ENCODE measurements around the gene TMPRSS11E. TPM values are rescaled to one million over a fixed set of nuclear protein-coding genes. Genes with fewer than 3 reads are reported as not detected.
"Not testable (repeated sequence)": the region's sequence is repeated elsewhere in the genome, so short reads cannot be mapped to it uniquely, and the experiment has no call there.

The TMPRSS11E gene
- total RNA-seq, 2 experiments from 2014 or later, result not detected

DNA sequence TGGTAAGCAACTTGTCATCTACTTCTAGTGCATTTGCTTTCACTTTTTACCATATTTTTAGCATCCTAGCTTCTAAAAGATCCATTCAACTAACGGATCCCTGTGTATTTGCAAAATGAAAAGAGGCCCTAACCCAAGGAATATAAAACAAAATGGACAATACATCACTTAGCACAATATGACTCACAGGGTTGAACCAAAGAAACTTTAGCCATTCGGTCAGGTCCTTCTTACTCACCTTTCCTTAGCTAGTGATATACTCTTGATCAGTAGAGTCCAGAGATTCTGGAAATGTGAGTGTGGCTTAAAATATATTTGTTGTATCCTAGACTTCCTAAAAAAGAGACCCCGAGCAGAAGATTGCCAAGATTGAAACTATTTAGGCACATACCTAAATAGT is 19.5 kb downstream of the TMPRSS11E start:
- CTCF ChIA-PET, result no interaction called here

DNA sequence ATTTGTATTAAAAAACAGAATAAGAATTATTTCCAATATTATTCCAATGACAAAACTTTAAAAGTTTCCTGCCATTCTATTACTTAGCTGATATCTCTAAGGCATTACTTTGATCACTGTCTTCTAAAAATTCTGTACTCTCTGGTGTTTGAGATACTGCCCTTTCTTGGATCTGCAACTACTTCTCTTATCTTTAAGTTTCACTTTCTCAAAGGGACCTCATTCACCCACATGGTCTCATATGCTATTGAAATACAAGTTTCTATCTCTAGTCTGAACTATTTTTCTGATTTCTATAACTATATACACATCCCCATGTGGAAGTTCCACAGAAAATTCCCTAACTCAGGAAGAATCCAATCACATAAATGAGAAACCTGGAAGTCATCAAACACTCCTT is 22.2 kb downstream of the TMPRSS11E start:
- CTCF ChIA-PET, result no interaction called here

More for the DNA sequence above, 19.5 kb downstream of the TMPRSS11E start:
- no peaks in the 10 kb centered on the region for H3K27me3 Mint-ChIP-seq
- H3K9me3 Mint-ChIP-seq, result no peaks in the 10 kb centered on the region
- POLR2A ChIA-PET, result no interaction called here
- H3K27ac Mint-ChIP-seq, result no peak overlapping the region
- DNase-seq, result no peak
- intact Hi-C loops (cut with micrococcal nuclease), result no loop called here
- peaks cover 7% of the 10 kb centered on the region for H3K4me1 Mint-ChIP-seq (ENCODE audit: low read depth)
- H3K4me3 Mint-ChIP-seq, result no peak overlapping the region
- H3K36me3 Mint-ChIP-seq, result no peaks in the 10 kb centered on the region

DNA sequence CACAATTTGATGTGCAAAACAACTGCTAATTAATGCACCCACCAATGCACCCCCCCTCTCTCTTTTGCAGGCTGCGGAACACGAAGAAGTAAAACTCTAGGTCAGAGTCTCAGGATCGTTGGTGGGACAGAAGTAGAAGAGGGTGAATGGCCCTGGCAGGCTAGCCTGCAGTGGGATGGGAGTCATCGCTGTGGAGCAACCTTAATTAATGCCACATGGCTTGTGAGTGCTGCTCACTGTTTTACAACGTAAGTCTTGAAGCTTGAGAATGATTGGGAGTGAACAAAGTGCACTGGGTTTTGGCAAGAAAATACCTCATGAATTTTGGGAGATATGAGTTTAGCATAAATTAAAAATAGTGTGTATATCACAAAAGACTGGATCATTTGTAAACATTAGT is 28.9 kb downstream of the TMPRSS11E start:
- CTCF ChIA-PET, result no interaction called here
- Mint-ChIP-seq H3K4me3 (no peak overlapping the region), H3K36me3 (no peaks in the 10 kb centered on the region), H3K27ac (no peak overlapping the region), H3K27me3 (no peaks in the 10 kb centered on the region), H3K4me1 (ENCODE audit: low read depth) (no peaks in the 10 kb centered on the region), H3K9me3 (peaks cover 3% of the 10 kb centered on the region)
- DNase-seq, result no peak
- POLR2A ChIA-PET, result no interaction called here
- intact Hi-C loops (cut with micrococcal nuclease), result no loop called here

More for the DNA sequence above, 22.2 kb downstream of the TMPRSS11E start:
- intact Hi-C loops (cut with micrococcal nuclease), result no loop called here
- Mint-ChIP-seq H3K4me1 (ENCODE audit: low read depth) (peaks cover 7% of the 10 kb centered on the region), H3K27me3 (no peaks in the 10 kb centered on the region), H3K27ac (no peak overlapping the region), H3K9me3 (peaks cover 3% of the 10 kb centered on the region), H3K4me3 (no peak overlapping the region), H3K36me3 (no peaks in the 10 kb centered on the region)
- POLR2A ChIA-PET, result no interaction called here
- no peak for DNase-seq

DNA sequence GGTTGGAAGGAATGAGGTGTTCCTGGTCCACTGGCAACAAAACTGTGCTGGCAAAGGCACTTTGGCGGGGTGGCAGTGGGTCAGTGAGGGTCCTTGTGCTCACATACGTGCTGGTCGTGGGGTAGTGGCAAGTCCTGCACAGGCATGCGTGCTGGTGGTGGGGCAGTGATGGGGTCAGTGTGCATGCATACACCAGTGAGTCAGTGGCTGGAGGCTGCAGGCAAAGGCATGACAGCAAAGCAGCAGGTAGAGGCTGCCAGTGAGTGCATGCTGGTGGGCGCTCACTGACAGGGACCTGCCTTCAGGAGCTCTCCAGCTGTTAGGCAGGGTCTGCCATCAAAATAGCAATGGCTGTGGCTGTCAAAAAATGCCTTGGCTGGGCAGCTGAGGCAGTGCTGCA is 42.1 kb downstream of the TMPRSS11E start:
- no peak for DNase-seq
- no peak overlapping the region for H3K27ac Mint-ChIP-seq
- CTCF ChIA-PET, result no interaction called here

DNA sequence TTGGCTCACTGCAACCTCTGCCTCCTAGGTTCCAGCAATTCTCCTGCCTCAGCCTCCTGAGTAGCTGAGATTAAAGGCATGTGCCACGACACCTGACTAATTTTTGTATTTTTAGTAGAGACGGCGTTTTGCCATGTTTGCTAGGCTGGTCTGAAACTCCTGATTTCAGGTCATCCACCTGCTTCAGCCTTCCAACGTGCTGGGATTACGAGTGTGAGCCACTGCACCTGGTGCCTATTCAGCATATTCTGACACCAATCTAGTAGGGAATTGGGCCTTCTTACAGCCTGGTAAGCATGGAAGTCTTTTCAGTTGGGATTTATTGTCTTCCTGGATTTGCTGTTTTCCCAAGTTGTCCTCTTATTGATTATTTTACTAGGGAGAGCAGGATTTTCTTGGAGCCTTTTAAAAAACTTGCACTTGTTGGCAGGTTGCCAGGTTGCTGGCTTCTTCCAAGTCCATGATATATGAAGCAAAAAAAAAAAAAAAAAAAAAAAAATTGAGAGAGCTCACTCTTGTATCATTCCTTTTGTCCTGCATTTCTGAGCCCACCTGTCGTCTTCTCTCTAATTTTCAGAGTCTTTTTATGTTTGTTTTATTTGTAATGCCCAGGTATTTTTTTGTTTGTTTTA is 43.7 kb downstream of the TMPRSS11E start:
- intact Hi-C loops (cut with micrococcal nuclease), result no loop called here
- Mint-ChIP-seq H3K27ac (no peak overlapping the region), H3K36me3 (no peaks in the 10 kb centered on the region), H3K9me3 (no peaks in the 10 kb centered on the region), H3K27me3 (no peaks in the 10 kb centered on the region), H3K4me1 (ENCODE audit: low read depth) (peaks cover 5% of the 10 kb centered on the region), H3K4me3 (no peak overlapping the region)
- POLR2A ChIA-PET, result no interaction called here
- no peak for DNase-seq
- CTCF ChIA-PET, result no interaction called here

More for the DNA sequence above, 42.1 kb downstream of the TMPRSS11E start:
- H3K4me1 Mint-ChIP-seq (ENCODE audit: low read depth), result peaks cover 2% of the 10 kb centered on the region
- intact Hi-C loops (cut with micrococcal nuclease), result no loop called here
- H3K4me3 Mint-ChIP-seq, result no peak overlapping the region
- H3K27me3 Mint-ChIP-seq, result no peaks in the 10 kb centered on the region
- H3K36me3 Mint-ChIP-seq, result no peaks in the 10 kb centered on the region
- POLR2A ChIA-PET, result no interaction called here
- no peaks in the 10 kb centered on the region for H3K9me3 Mint-ChIP-seq

DNA sequence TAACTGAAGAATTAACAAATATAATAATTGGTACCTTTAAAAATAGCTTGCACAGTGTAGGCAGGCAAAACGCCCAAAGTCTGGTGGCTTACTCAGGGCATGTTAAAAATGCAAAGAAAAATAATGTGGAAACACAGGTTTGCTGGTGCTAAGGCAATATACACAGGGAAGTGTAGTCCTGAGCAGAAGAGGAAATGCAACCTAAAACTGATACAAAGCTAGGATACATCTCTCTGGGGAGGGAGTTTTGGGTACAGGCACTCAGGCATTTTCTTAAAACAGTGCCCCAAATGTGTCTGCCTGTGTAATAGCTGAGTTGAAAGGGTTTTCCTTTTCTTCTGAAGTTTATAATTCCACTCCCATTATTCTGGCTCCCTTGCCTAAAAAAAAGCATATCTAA is 47.4 kb downstream of the TMPRSS11E start:
- Mint-ChIP-seq H3K4me3 (no peak overlapping the region), H3K27ac (no peak overlapping the region), H3K9me3 (no peaks in the 10 kb centered on the region), H3K4me1 (ENCODE audit: low read depth) (peaks cover 7% of the 10 kb centered on the region), H3K36me3 (no peaks in the 10 kb centered on the region), H3K27me3 (no peaks in the 10 kb centered on the region)
- intact Hi-C loops (cut with micrococcal nuclease), result loop anchor here (5.0 kb wide), 2 partner anchors 1388 to 1688 kb away; no protein-coding TSS in a partner anchor
- ChIA-PET POLR2A (no interaction called here), CTCF (no interaction called here)
- DNase-seq, result no peak

DNA sequence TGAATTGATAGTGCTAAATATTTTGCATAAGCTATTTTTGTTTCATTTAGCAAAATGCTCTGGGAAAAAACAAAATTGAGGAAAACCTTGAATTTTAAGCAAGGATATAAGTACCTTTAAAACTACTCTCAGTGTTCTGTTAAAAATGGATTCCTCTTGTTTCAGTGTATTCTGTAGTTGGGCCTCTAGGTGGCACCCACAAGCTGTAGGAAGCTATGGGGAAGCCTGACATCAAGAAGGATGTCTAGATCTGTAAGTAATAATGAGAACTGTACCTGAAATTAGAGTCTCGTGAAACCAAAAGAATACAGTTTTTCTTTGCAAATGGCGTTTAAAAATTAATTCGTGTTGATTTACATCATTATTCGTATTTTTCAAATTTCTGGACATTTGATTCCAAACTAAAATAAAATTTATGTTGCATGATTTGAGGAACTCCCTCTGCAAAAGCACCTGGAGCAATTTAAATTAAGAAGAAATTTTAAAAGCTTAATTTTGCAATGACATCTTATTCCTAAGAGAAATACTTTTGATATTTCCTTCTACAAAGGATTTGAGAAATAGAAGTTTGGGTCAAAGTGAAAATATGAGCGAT is 51.2 kb downstream of the TMPRSS11E start:
- intact Hi-C loops (cut with micrococcal nuclease), result loop anchor here (2.0 to 5.0 kb wide), 3 partner anchors 226 to 1684 kb away; no protein-coding TSS in a partner anchor
- CTCF ChIA-PET, result interaction anchor here (0.6 to 1.0 kb wide), 4 partner anchors 24 to 306 kb away, joined by 3 to 6 read pairs (median 3); no protein-coding TSS in a partner anchor

DNA sequence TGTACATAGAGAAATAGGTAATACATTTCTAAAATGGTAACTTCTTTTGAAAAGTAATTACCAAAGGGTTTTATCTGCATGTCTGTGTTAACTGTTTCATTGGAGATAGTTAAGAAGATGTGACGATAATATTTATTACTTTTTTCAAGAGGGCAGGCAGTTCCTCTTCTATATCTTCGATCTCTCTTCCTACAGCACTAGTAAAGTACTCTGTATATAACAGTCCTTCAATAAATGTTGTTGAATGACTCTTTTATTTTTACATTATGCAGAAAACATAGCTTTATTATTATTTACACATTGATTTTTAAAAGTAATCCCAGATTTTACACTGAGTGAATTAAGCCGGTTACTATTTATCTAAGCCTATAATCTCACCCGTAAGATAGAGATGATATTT is 51.8 kb downstream of the TMPRSS11E start:
- intact Hi-C loops (cut with micrococcal nuclease), result loop anchor here (2.0 to 5.0 kb wide), 3 partner anchors 226 to 1683 kb away; no protein-coding TSS in a partner anchor
- peaks cover 7% of the 10 kb centered on the region for H3K4me1 Mint-ChIP-seq (ENCODE audit: low read depth)
- no peak overlapping the region for H3K4me3 Mint-ChIP-seq
- H3K27ac Mint-ChIP-seq, result no peak overlapping the region
- no peak for DNase-seq
- no peaks in the 10 kb centered on the region for H3K27me3 Mint-ChIP-seq
- H3K9me3 Mint-ChIP-seq, result peaks cover under 1% of the 10 kb centered on the region
- ChIA-PET CTCF (interaction anchor here (0.7 to 0.8 kb wide), 2 partner anchors 24 to 226 kb away, joined by 3 read pairs; no protein-coding TSS in a partner anchor), POLR2A (no interaction called here)
- H3K36me3 Mint-ChIP-seq, result no peaks in the 10 kb centered on the region

More for the DNA sequence above, 51.2 kb downstream of the TMPRSS11E start:
- H3K36me3 Mint-ChIP-seq, result no peaks in the 10 kb centered on the region
- no peaks in the 10 kb centered on the region for H3K9me3 Mint-ChIP-seq
- H3K4me1 Mint-ChIP-seq (ENCODE audit: low read depth), result peaks cover 7% of the 10 kb centered on the region
- H3K4me3 Mint-ChIP-seq, result no peak overlapping the region
- peak; percentile 75 for DNase-seq
- POLR2A ChIA-PET, result no interaction called here
- no peak overlapping the region for H3K27ac Mint-ChIP-seq
- no peaks in the 10 kb centered on the region for H3K27me3 Mint-ChIP-seq

DNA sequence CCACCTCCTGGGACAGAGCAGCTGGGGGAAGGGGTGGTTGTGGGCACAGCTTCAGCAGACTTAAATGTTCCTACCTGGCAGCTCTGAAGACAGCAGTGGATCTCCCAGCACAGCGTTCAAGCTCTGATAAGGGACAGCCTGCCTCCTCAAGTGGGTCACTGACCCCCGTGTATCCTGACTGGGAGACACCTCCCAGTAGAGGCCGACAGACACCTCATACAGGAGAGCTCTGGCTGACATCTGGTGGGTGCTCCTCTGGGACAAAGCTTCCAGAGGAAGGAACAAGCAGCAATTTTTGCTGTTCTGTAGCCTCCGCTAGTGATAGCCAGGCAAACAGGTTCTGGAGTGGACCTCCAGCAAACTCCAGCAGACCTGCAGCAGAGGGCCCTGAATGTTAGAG is 56.2 kb downstream of the TMPRSS11E start:
- H3K27me3 Mint-ChIP-seq; intact Hi-C loops (cut with micrococcal nuclease); DNase-seq; POLR2A ChIA-PET; H3K36me3 Mint-ChIP-seq; H3K27ac Mint-ChIP-seq; H3K4me3 Mint-ChIP-seq: not testable (repeated sequence)
- CTCF ChIA-PET, result interaction anchor here (0.7 kb wide), 1 partner anchor 1898 kb away, joined by 3 read pairs; no protein-coding TSS in a partner anchor
- Mint-ChIP-seq H3K4me1 (ENCODE audit: low read depth) (peaks cover 10% of the 10 kb centered on the region), H3K9me3 (peaks cover 16% of the 10 kb centered on the region)

DNA sequence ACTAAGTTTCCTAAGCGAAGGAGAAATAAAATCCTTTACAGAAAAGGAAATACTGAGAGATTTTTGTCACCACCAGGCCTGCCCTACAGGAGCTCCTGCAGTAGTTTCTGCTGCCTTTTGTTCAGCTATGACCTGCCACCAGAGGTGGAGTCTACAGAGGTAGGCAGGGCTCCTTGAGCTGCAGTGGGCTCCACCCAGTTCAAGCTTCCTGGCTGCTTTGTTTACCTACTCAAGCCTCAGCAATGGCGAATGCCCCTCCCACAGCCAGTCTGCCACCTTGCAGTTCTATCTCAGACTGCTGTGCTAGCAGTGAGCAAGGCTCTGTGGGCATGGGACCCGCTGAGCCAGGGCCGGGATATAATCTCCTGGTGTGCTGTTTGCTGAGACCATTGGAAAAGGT is 57.6 kb downstream of the TMPRSS11E start:
- POLR2A ChIA-PET; H3K4me1 Mint-ChIP-seq (ENCODE audit: low read depth); CTCF ChIA-PET; intact Hi-C loops (cut with micrococcal nuclease); DNase-seq; H3K27ac Mint-ChIP-seq; H3K4me3 Mint-ChIP-seq; H3K27me3 Mint-ChIP-seq; H3K36me3 Mint-ChIP-seq: not testable (repeated sequence)
- peaks cover 16% of the 10 kb centered on the region for H3K9me3 Mint-ChIP-seq

DNA sequence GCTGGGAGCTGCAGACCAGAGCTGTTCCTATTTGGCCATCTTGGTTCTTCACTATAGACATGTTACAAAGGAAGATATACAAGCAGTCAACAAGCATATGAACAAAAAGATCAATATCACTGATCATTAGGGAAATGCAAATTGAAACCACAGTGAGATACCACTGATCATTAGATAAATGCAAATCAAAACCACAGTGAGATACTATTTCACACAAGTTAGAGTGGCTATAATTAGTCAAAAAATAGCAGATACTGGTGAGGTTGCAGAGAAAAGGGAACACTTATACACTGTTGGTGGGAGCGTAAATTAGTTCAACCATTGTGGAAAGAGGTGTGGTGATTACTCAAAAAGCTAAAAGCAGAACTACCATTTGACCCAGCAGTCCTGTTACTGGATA is 58.2 kb downstream of the TMPRSS11E start:
- H3K4me3 Mint-ChIP-seq; H3K4me1 Mint-ChIP-seq (ENCODE audit: low read depth); CTCF ChIA-PET; POLR2A ChIA-PET; intact Hi-C loops (cut with micrococcal nuclease); H3K27me3 Mint-ChIP-seq; H3K27ac Mint-ChIP-seq; H3K36me3 Mint-ChIP-seq; DNase-seq: not testable (repeated sequence)
- H3K9me3 Mint-ChIP-seq, result peaks cover 16% of the 10 kb centered on the region

DNA sequence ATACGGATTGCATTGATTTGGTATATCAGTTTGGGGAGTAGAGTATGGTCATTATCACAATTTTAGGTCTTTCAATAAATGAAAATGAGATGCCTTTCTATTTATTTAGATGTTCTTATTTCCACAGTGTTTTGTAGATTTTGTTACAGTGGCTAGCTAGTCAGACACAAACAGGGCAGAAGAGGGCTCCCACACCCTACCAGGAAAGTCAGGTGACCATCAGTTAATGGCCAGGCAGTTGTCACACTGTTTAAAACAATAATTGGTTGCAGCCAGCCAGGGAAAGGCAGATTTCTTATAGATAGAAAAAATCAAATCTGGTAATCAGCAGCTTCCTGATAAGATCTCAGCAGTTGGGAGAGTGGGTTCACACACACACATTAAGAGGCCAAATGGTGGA is 71.6 kb downstream of the TMPRSS11E start:
- intact Hi-C loops (cut with micrococcal nuclease), result no loop called here
- Mint-ChIP-seq H3K27me3 (peaks cover 2% of the 10 kb centered on the region), H3K36me3 (no peaks in the 10 kb centered on the region), H3K4me1 (ENCODE audit: low read depth) (no peaks in the 10 kb centered on the region), H3K9me3 (no peaks in the 10 kb centered on the region), H3K27ac (no peak overlapping the region), H3K4me3 (no peak overlapping the region)
- ChIA-PET POLR2A (no interaction called here), CTCF (no interaction called here)
- no peak for DNase-seq

DNA sequence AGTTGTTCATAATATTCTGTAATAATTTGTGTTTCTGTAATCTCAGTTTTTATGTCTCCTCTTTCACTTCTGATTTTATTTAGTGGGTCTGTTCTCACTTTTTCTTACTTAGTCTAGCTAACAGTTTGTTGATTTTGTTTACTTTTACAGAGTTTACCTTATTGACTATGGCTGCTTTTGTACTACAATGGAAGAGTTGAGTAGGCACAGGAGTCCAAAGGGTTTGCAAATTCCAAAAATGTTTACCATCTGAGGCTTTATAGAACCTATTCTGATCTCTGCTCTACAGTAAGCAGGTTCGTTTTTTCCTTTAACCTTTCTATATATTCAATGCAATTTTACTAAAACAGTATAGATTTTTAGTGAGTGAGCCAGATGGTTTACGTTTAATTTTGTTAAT is 73.7 kb downstream of the TMPRSS11E start:
- intact Hi-C loops (cut with micrococcal nuclease), result no loop called here
- H3K4me1 Mint-ChIP-seq (ENCODE audit: low read depth), result no peaks in the 10 kb centered on the region
- H3K4me3 Mint-ChIP-seq, result no peak overlapping the region
- H3K27me3 Mint-ChIP-seq, result peaks cover 2% of the 10 kb centered on the region
- H3K9me3 Mint-ChIP-seq, result no peaks in the 10 kb centered on the region
- CTCF ChIA-PET, result no interaction called here
- no peak for DNase-seq
- no peaks in the 10 kb centered on the region for H3K36me3 Mint-ChIP-seq
- H3K27ac Mint-ChIP-seq, result no peak overlapping the region
- POLR2A ChIA-PET, result no interaction called here

All from activated CD4-positive, alpha-beta memory T cell treated with anti-CD3 and anti-CD28 coated beads for 36 hours (primary cell).